Measurements from ENCODE around the gene CACFD1.

GRCh38 chr9:133459476-133460404 lies at the start of gene CACFD1:
- TF ChIP-seq POLR2A (IDR thresholded peaks at IDR 0.05) (peak in 1 of 2 donors; percentile 77), CTCF (IDR thresholded peaks at IDR 0.05) (peak in 2 of 5 experiments; percentile 11 to 28)

All from tibial nerve (tissue), 3 donors.